A549 (cell line): ENCODE data around the gene GXYLT2.

Experiments
- FOXS1 ChIP-seq: fragments of 250-450 bp; sonication (Bioruptor Pico); IDR thresholded peaks from 2 replicates; pipeline ENCODE4 v1.5.0; 2020; ENCODE audit warnings: mild to moderate bottlenecking, moderate library complexity
- POLR2A ChIP-seq: IDR thresholded peaks from 2 replicates; pipeline ENCODE4 v1.6.1; 2012; ENCODE audit warnings: mild to moderate bottlenecking, low read length
- TF ChIP-seq, protein P1 (sequence below): fragments of >200 bp; sonication (Bioruptor Twin); formaldehyde crosslinking; IDR thresholded peaks from 3 replicates; pipeline ENCODE4 v1.5.1; 2016
- TF ChIP-seq, protein P2 (sequence below): IDR thresholded peaks from 2 replicates; pipeline ENCODE4 v1.6.1; 2012

DNA sequence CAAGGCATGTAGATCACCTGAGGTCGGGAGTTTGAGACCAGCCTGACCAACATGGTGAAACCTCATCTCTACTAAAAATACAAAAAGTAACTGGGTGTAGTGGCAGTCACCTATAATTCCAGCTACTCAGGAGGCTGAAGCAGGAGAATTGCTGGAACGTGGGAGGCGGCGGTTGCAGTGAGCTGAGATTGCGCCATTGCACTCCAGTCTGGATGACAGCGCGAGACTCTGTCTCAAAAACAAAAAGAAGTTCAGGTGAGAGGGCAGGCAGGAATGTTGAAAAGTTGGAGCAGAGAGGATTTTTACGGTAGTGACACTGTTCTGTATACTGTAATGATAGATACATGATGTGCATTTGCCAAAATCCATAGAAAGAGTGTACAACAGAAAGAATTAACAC is 31.7 kb downstream of the GXYLT2 start:
- no peak for TF ChIP-seq POLR2A
- no peak for TF ChIP-seq FOXS1 (CRISPR knock-in tag)
- TF ChIP-seq, protein P1, sequence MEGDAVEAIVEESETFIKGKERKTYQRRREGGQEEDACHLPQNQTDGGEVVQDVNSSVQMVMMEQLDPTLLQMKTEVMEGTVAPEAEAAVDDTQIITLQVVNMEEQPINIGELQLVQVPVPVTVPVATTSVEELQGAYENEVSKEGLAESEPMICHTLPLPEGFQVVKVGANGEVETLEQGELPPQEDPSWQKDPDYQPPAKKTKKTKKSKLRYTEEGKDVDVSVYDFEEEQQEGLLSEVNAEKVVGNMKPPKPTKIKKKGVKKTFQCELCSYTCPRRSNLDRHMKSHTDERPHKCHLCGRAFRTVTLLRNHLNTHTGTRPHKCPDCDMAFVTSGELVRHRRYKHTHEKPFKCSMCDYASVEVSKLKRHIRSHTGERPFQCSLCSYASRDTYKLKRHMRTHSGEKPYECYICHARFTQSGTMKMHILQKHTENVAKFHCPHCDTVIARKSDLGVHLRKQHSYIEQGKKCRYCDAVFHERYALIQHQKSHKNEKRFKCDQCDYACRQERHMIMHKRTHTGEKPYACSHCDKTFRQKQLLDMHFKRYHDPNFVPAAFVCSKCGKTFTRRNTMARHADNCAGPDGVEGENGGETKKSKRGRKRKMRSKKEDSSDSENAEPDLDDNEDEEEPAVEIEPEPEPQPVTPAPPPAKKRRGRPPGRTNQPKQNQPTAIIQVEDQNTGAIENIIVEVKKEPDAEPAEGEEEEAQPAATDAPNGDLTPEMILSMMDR = no peak
- TF ChIP-seq, protein P2, sequence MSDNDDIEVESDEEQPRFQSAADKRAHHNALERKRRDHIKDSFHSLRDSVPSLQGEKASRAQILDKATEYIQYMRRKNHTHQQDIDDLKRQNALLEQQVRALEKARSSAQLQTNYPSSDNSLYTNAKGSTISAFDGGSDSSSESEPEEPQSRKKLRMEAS = no peak
